HL-60 (cell line): ENCODE measurements around the gene BCAR1.
"Not testable (repeated sequence)": the region's sequence is repeated elsewhere in the genome, so short reads cannot be mapped to it uniquely, and the experiment has no call there.

Experiments
- GABPA ChIP-seq: IDR thresholded peaks from 2 replicates; pipeline ENCODE4 v1.6.1; 2012; ENCODE audit warnings: low read depth
- POLR2AphosphoS5 ChIP-seq: IDR thresholded peaks from 2 replicates; pipeline ENCODE4 v1.6.1; 2012; ENCODE audit warnings: low read depth
- TF ChIP-seq, protein P1 (sequence below): IDR thresholded peaks from one replicate; pipeline ENCODE4 v1.5.1; 2011; ENCODE audit warnings: low read length, control low read depth, inconsistent platforms; ENCODE audit not compliant: insufficient read depth
- TF ChIP-seq, protein P2 (sequence below): IDR thresholded peaks from 2 replicates; pipeline ENCODE4 v1.6.1; 2012; ENCODE audit warnings: low read depth; ENCODE audit not compliant: insufficient replicate concordance

DNA sequence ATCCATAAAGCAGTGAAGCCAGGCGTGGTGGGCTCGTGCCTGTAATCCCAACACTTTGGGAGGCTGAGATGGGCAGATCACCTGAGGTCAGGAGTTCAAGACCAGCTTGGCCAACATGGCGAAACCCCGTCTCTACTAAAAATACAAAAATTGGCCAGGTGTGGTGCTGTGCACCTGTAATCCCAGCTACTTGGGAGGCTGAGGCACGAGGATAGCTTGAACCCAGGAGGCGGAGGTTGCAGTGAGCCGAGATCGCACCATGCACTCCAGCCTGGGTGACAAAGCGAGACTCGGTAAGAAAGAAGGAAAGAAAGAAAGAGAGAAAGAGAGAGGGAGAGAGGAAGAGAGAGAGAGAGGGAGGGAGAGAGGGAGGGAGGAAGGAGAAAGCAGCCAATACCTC, 21.2 kb upstream of the BCAR1 start:
- TF ChIP-seq, protein P1, sequence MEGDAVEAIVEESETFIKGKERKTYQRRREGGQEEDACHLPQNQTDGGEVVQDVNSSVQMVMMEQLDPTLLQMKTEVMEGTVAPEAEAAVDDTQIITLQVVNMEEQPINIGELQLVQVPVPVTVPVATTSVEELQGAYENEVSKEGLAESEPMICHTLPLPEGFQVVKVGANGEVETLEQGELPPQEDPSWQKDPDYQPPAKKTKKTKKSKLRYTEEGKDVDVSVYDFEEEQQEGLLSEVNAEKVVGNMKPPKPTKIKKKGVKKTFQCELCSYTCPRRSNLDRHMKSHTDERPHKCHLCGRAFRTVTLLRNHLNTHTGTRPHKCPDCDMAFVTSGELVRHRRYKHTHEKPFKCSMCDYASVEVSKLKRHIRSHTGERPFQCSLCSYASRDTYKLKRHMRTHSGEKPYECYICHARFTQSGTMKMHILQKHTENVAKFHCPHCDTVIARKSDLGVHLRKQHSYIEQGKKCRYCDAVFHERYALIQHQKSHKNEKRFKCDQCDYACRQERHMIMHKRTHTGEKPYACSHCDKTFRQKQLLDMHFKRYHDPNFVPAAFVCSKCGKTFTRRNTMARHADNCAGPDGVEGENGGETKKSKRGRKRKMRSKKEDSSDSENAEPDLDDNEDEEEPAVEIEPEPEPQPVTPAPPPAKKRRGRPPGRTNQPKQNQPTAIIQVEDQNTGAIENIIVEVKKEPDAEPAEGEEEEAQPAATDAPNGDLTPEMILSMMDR: not testable (repeated sequence)
- TF ChIP-seq, protein P2, sequence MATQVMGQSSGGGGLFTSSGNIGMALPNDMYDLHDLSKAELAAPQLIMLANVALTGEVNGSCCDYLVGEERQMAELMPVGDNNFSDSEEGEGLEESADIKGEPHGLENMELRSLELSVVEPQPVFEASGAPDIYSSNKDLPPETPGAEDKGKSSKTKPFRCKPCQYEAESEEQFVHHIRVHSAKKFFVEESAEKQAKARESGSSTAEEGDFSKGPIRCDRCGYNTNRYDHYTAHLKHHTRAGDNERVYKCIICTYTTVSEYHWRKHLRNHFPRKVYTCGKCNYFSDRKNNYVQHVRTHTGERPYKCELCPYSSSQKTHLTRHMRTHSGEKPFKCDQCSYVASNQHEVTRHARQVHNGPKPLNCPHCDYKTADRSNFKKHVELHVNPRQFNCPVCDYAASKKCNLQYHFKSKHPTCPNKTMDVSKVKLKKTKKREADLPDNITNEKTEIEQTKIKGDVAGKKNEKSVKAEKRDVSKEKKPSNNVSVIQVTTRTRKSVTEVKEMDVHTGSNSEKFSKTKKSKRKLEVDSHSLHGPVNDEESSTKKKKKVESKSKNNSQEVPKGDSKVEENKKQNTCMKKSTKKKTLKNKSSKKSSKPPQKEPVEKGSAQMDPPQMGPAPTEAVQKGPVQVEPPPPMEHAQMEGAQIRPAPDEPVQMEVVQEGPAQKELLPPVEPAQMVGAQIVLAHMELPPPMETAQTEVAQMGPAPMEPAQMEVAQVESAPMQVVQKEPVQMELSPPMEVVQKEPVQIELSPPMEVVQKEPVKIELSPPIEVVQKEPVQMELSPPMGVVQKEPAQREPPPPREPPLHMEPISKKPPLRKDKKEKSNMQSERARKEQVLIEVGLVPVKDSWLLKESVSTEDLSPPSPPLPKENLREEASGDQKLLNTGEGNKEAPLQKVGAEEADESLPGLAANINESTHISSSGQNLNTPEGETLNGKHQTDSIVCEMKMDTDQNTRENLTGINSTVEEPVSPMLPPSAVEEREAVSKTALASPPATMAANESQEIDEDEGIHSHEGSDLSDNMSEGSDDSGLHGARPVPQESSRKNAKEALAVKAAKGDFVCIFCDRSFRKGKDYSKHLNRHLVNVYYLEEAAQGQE: not testable (repeated sequence)
- not testable (repeated sequence) for TF ChIP-seq POLR2AphosphoS5, GABPA
